Endothelial cell of umbilical vein (primary cell): Measurements from ENCODE around the gene NGFR. TPM values are rescaled to one million over a fixed set of nuclear protein-coding genes. Genes with fewer than 3 reads are reported as not detected.

Experiments used
- BruUV-seq: library from RNA; stranded (reverse); fragments of 400-500 nt; replicated peaks from 2 replicates; lab custom pipeline; 2021; lab: Mats Ljungman, UMichigan
- CTCF ChIA-PET: fragments of 300-600, 350-600 bp; sonication (Branson Sonifier 250); formaldehyde crosslinking; loops from one replicate; lab custom pipeline; 2021; ENCODE audit warnings: antibody characterized with exemption, inconsistent platforms; lab: Charles Lee
- POLR2A ChIA-PET: fragments of 300-600, 350-600 bp; sonication (Branson Sonifier 250); formaldehyde crosslinking; loops from one replicate; lab custom pipeline; 2021; ENCODE audit warnings: antibody characterized with exemption, inconsistent platforms; lab: Charles Lee
- DNase-seq: peaks from one replicate; pipeline ENCODE4 v3.0.0-alpha.2; 2011; ENCODE audit warnings: low read depth, low spot score
- FAIRE-seq: peaks from 2 replicates; lab custom pipeline; 2011; peaks lifted over from hg19 to GRCh38; lab: Jason Lieb, UNC
- H2AFZ ChIP-seq: 2 replicates; pipeline ENCODE4 v1.6.0; 2012; ENCODE audit warnings: low read depth, low read length, control low read depth, inconsistent platforms
- H3K27ac ChIP-seq: 2 replicates; pipeline ENCODE4 v1.5.1; 2011; ENCODE audit warnings: low read depth, mild to moderate bottlenecking, control low read depth, low read length, moderate library complexity; ENCODE audit not compliant: insufficient read depth
- H3K27me3 ChIP-seq, 2 experiments: 2 replicates each; pipeline versions ENCODE4 v1.6.0 to v1.6.1; 2011; ENCODE audit warnings: low read length in 2 of 2, mixed read lengths in 1 of 2; ENCODE audit not compliant: control insufficient read depth in 2 of 2, insufficient read depth in 2 of 2
- H3K36me3 ChIP-seq, 2 experiments: 2 replicates in 1 of 2; 3 replicates in 1 of 2; pipeline ENCODE4 v1.5.1; 2011; ENCODE audit warnings: low read length in 2 of 2, mild to moderate bottlenecking in 1 of 2, moderate library complexity in 1 of 2; ENCODE audit not compliant: control insufficient read depth in 2 of 2, insufficient read depth in 2 of 2; ENCODE audit errors: extremely low read depth in 1 of 2
- H3K4me1 ChIP-seq: 3 replicates; pipeline ENCODE4 v1.5.1; 2011; ENCODE audit warnings: mild to moderate bottlenecking, low read length; ENCODE audit not compliant: control insufficient read depth, insufficient read depth; ENCODE audit errors: extremely low read depth
- H3K4me2 ChIP-seq: 2 replicates; pipeline ENCODE4 v1.6.1; 2011; ENCODE audit warnings: low read length, control low read depth, mixed read lengths; ENCODE audit not compliant: insufficient read depth
- H3K4me3 ChIP-seq, 3 experiments: fragments of 200-600 bp in 1 of 3; sonication (generic), shearing (Covaris generic) in 1 of 3; replicated peaks in 1 of 3; 2 replicates each; pipeline ENCODE4 v1.5.1; 2011 to 2016; ENCODE audit warnings: control low read depth in 3 of 3, low read length in 3 of 3, mild to moderate bottlenecking in 2 of 3, inconsistent platforms in 1 of 3, low read depth in 1 of 3, moderate library complexity in 1 of 3; ENCODE audit not compliant: insufficient read depth in 1 of 3
- H3K79me2 ChIP-seq: 2 replicates; pipeline ENCODE4 v1.6.0; 2012; ENCODE audit warnings: low read length, inconsistent platforms; ENCODE audit not compliant: control insufficient read depth, insufficient read depth
- H3K9ac ChIP-seq: replicated peaks from 2 replicates; pipeline ENCODE3; 2011; ENCODE audit warnings: low read length, control low read depth; ENCODE audit not compliant: insufficient read depth; ENCODE audit errors: extremely low read depth
- H3K9me1 ChIP-seq: replicated peaks from 3 replicates; pipeline ENCODE4 v1.6.0; 2011; ENCODE audit warnings: mild to moderate bottlenecking, low read length; ENCODE audit not compliant: control insufficient read depth, insufficient read depth; ENCODE audit errors: extremely low read depth
- H3K9me3 ChIP-seq: replicated peaks from 2 replicates; pipeline ENCODE4 v1.5.1; 2012; ENCODE audit warnings: low read length, inconsistent platforms; ENCODE audit not compliant: control insufficient read depth, insufficient read depth
- H4K20me1 ChIP-seq: replicated peaks from 2 replicates; pipeline ENCODE3; 2011; ENCODE audit warnings: mild to moderate bottlenecking, low read length; ENCODE audit not compliant: control insufficient read depth, insufficient read depth; ENCODE audit errors: extremely low read depth
- EZH2 ChIP-seq: IDR thresholded peaks from 2 replicates; pipeline ENCODE4 v1.6.1; 2012; ENCODE audit warnings: borderline replicate concordance, low read depth, mild to moderate bottlenecking, moderate library complexity, low read length, inconsistent platforms; ENCODE audit not compliant: severe bottlenecking
- GATA2 ChIP-seq: IDR thresholded peaks from 2 replicates; pipeline ENCODE4 v1.7.0; 2011; ENCODE audit warnings: low read depth, mild to moderate bottlenecking, moderate library complexity, mixed read lengths, low read length; ENCODE audit not compliant: insufficient read length, insufficient read depth
- MYC ChIP-seq: IDR thresholded peaks from one replicate; pipeline ENCODE4 v1.6.1; 2011; ENCODE audit warnings: mild to moderate bottlenecking, low read depth, low read length
- POLR2AphosphoS5 ChIP-seq: IDR thresholded peaks from 2 replicates; pipeline ENCODE4 v1.6.1; 2012; ENCODE audit warnings: low read depth, mild to moderate bottlenecking, control low read depth, low read length, moderate library complexity; ENCODE audit not compliant: insufficient read depth
- dilution Hi-C: fragments of 300-500 bp; cut with MboI; formaldehyde crosslinking; loops from one replicate; pipeline ENCODE4 v1.15.0; 2019; ENCODE audit warnings: low sequenced_read_pairs; ENCODE audit not compliant: extremely low pct_ligation_motif_present
- intact Hi-C: fragments of 100-400 bp; cut with micrococcal nuclease; formaldehyde crosslinking; loops from one replicate; pipeline ENCODE4 v1.10.0; 2022
- polyA plus RNA-seq, 4 experiments: library from polyadenylated mRNA; depleted of rRNA in 3 of 4; stranded (reverse) in 3 of 4; unstranded in 1 of 4; fragments of >200 nt; gene quantifications; 2 replicates each; pipeline versions ENCODE4 v1.2.1 to v1.2.3, GENCODE V29; 2011 to 2012; ENCODE audit warnings: missing spikeins in 1 of 4
- total RNA-seq: library from RNA; stranded (reverse); gene quantifications from 2 replicates; pipeline ENCODE4 v1.2.3, GENCODE V29; 2021
- TF ChIP-seq, protein P1 (sequence below): IDR thresholded peaks from 2 replicates; pipeline ENCODE4 v1.6.1; 2011; ENCODE audit not compliant: insufficient read depth, insufficient read length
- TF ChIP-seq, protein P2 (sequence below), 2 donors: IDR thresholded peaks; 1 replicate in 1 of 2; 2 replicates in 1 of 2; pipeline ENCODE4 v1.5.1; 2011; ENCODE audit warnings: low read length in 2 of 2, mild to moderate bottlenecking in 2 of 2, moderate library complexity in 2 of 2, control low read depth in 1 of 2, inconsistent platforms in 1 of 2, low read depth in 1 of 2; ENCODE audit not compliant: insufficient read depth in 1 of 2; ENCODE audit errors: extremely low read depth in 1 of 2

Gene NGFR
- total and polyA plus RNA-seq, 2 donors (not counting 3 experiments of a cell fraction or from before 2014, with no cell fraction given) = not detected

DNA sequence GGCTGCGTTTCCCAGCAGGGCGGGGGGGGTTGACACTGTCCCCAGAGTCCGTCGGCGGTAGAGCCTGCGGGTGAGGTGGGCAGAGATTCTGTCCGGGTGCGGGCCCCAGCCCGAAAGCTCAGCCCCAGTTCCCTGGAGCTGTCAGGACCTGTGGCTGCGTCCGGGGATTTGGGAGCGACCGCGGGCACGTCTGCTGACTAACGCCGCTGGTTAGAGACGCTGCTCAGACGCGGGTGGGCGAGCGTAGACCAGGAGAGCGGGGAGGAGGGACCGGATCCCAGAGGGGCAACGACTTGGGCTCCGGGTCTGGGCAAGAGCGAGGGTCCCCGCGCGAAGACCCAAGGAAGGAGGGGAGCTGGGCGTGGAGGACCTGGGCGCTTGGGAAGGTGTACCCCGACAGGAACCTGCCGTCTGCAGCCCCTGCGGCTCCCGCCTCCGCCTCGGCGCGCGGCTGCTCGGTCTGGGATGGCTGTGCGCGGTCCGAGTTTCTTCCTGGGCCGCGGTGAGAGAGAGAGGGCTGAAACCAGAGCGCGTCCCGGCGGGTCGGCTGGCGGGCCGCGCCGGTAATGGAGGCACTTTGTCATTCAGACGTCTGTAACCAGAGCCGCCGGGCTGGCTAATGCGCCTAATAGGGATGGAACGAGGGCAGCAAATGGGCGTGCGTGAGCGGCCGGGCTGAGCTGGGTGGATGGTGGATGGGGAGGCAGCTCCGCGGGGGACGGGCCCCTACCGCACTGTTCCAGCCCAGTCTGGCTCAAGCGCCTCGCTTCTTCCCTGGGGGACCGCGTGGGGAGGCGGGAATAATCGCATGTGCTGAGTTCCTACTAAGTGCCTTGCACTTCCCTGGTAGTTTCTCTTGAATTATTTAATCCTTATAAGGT is 2.3 kb downstream of the NGFR start:
- no peaks in the 10 kb centered on the region for H3K36me3 ChIP-seq
- no peaks in the 10 kb centered on the region for H3K9me1 ChIP-seq
- BruUV-seq = no TSS peak
- H3K79me2 ChIP-seq = no peaks in the 10 kb centered on the region
- peak; percentile 38 for FAIRE-seq
- peaks cover 67 to 70% of the 10 kb centered on the region in 2 experiments for H3K27me3 ChIP-seq
- TF ChIP-seq, protein P1, sequence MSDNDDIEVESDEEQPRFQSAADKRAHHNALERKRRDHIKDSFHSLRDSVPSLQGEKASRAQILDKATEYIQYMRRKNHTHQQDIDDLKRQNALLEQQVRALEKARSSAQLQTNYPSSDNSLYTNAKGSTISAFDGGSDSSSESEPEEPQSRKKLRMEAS = no peak
- TF ChIP-seq, protein P2, sequence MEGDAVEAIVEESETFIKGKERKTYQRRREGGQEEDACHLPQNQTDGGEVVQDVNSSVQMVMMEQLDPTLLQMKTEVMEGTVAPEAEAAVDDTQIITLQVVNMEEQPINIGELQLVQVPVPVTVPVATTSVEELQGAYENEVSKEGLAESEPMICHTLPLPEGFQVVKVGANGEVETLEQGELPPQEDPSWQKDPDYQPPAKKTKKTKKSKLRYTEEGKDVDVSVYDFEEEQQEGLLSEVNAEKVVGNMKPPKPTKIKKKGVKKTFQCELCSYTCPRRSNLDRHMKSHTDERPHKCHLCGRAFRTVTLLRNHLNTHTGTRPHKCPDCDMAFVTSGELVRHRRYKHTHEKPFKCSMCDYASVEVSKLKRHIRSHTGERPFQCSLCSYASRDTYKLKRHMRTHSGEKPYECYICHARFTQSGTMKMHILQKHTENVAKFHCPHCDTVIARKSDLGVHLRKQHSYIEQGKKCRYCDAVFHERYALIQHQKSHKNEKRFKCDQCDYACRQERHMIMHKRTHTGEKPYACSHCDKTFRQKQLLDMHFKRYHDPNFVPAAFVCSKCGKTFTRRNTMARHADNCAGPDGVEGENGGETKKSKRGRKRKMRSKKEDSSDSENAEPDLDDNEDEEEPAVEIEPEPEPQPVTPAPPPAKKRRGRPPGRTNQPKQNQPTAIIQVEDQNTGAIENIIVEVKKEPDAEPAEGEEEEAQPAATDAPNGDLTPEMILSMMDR (IDR thresholded peaks at IDR 0.05; ENCODE audit: extremely low read depth in 1 of 2, insufficient read depth in 1 of 2, low read depth in 1 of 2, low read length in 2 of 2) = no peak
- TF ChIP-seq POLR2AphosphoS5 (no peak), EZH2 (peak; percentile 90), MYC (no peak), GATA2 (no peak)
- POLR2A ChIA-PET = no interaction called here
- dilution Hi-C loops (no loop called here), intact Hi-C loops (no loop called here)
- no peaks in the 10 kb centered on the region for H3K9me3 ChIP-seq
- H3K9ac ChIP-seq = no peak overlapping the region
- DNase-seq = peak; percentile 6
- H3K27ac ChIP-seq = no peak overlapping the region
- CTCF ChIA-PET = interaction anchor here (1.0 to 3.0 kb wide), 19 partner anchors 8 to 86 kb away, joined by 3 to 30 read pairs (median 4); partner anchors contain the start of gene PHB1
- H3K4me3 ChIP-seq = no peak overlapping the region
- no peak overlapping the region for H2AFZ ChIP-seq
- no peak overlapping the region for H3K4me2 ChIP-seq
- no peaks in the 10 kb centered on the region for H4K20me1 ChIP-seq
- H3K4me1 ChIP-seq = peaks cover 10% of the 10 kb centered on the region
